ENCODE measurements around the gene TNFSF8. TPM values are rescaled to one million over a fixed set of nuclear protein-coding genes. Genes with fewer than 3 reads are reported as not detected.

TNFSF8 gene
- total RNA-seq, 1 experiment from 2014 or later = not detected

DNA sequence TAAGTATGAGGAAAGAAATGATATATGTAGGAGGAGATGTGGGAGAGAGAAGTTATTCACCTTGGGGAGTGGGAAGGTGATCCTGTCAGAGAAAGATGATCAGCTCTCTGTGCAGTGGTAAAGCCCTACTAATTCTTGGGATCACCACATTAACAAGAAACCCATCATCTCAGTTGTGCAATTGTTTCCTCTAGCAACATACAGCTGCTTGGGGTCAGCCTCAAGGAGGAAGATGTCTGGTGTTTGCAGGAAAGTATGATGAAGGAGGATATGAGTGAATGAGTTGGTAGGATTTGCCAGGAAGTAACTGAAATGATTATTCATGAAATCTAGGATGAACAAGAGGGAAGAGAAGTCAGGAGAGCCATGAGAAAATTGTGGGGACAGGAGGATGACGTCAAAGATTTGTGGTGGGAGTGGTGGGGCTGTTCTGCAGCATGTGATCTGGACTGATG lies 50.1 kb downstream of the TNFSF8 start:
- no peaks in the 10 kb centered on the region for H3K4me1 ChIP-seq (replicated peaks; ENCODE audit: insufficient read depth)
- TF ChIP-seq EZH2 (IDR thresholded peaks at IDR 0.05; ENCODE audit: low read depth) = no peak
- TF ChIP-seq, protein P1, sequence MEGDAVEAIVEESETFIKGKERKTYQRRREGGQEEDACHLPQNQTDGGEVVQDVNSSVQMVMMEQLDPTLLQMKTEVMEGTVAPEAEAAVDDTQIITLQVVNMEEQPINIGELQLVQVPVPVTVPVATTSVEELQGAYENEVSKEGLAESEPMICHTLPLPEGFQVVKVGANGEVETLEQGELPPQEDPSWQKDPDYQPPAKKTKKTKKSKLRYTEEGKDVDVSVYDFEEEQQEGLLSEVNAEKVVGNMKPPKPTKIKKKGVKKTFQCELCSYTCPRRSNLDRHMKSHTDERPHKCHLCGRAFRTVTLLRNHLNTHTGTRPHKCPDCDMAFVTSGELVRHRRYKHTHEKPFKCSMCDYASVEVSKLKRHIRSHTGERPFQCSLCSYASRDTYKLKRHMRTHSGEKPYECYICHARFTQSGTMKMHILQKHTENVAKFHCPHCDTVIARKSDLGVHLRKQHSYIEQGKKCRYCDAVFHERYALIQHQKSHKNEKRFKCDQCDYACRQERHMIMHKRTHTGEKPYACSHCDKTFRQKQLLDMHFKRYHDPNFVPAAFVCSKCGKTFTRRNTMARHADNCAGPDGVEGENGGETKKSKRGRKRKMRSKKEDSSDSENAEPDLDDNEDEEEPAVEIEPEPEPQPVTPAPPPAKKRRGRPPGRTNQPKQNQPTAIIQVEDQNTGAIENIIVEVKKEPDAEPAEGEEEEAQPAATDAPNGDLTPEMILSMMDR (conservative IDR thresholded peaks at IDR 0.05) = no peak
- BruUV-seq (replicated peaks) = no TSS peak
- H3K9me3 ChIP-seq (ENCODE audit: insufficient read depth, low read depth) = peaks cover 16% of the 10 kb centered on the region; the same call in 1 of the 2 replicates
- no peaks in the 10 kb centered on the region for H3K36me3 ChIP-seq (ENCODE audit: low read depth)
- peaks cover 4% of the 10 kb centered on the region; the same call in 1 of the 2 replicates for H3K27me3 ChIP-seq (ENCODE audit: insufficient read depth, low read depth)
- DNase-seq = no peak
- no peak overlapping the region for H3K27ac ChIP-seq
- ChIA-PET CTCF (no interaction called here), POLR2A (ENCODE audit: unreplicated experiment) (no interaction called here)
- no peaks in the 10 kb centered on the region for H3K79me2 ChIP-seq (ENCODE audit: low read depth)
- H4K20me1 ChIP-seq (ENCODE audit: insufficient read depth) = no peaks in the 10 kb centered on the region
- intact Hi-C loops (cut with micrococcal nuclease; ENCODE audit: unreplicated experiment) = no loop called here
- H3K4me2 ChIP-seq = no peak overlapping the region
- H3K9me2 ChIP-seq (ENCODE audit: insufficient read depth) = no peaks in the 10 kb centered on the region
- no peaks in the 10 kb centered on the region for H3F3A ChIP-seq (ENCODE audit: insufficient read depth, low read depth)
- H2AFZ ChIP-seq = no peak overlapping the region
- H3K4me3 ChIP-seq = no peak overlapping the region

DNA sequence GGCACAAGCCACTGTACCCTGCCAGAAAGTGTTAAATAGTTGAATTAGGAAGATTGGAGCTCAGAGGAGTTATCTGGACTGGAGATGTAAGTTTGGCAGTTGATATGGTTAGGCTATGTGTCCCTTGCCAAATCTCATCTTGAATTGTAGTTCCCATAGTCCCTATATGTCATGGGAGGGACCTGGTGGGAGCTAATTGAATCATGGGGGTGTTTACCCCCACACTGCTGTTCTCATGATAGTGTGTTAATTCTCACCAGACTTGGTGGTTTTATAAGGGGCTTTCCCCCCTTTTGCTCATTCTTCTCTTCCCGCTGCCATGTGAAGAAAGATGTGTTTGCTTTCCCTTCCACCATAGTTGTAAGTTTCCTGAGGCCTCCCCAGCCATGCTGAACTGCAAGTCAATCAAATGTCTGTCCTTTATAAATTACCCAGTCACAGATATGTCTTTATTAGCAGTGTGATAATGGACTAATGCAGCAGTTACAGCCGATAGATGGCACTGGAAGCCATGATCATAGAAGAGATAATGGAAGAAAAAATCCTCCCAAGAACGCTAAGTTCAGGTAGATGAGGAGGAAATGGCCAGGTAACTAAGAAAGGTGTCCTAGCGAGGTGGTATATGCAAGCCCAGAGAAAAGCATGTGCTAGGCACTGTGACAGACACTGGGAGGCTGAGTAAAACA lies 51.4 kb downstream of the TNFSF8 start:
- no peak overlapping the region for H3K4me3 ChIP-seq
- no peaks in the 10 kb centered on the region for H3K36me3 ChIP-seq (ENCODE audit: low read depth)
- no peak overlapping the region for H2AFZ ChIP-seq
- no peak for TF ChIP-seq EZH2 (IDR thresholded peaks at IDR 0.05; ENCODE audit: low read depth)
- TF ChIP-seq, protein P1 (conservative IDR thresholded peaks at IDR 0.05) = no peak
- peaks cover 4% of the 10 kb centered on the region; the same call in 1 of the 2 replicates for H3K27me3 ChIP-seq (ENCODE audit: insufficient read depth, low read depth)
- H3K4me2 ChIP-seq = no peak overlapping the region
- H4K20me1 ChIP-seq (ENCODE audit: insufficient read depth) = no peaks in the 10 kb centered on the region
- no peak for DNase-seq
- intact Hi-C loops (cut with micrococcal nuclease; ENCODE audit: unreplicated experiment) = no loop called here
- POLR2A ChIA-PET (ENCODE audit: unreplicated experiment) = no interaction called here
- H3K9me2 ChIP-seq (ENCODE audit: insufficient read depth) = no peaks in the 10 kb centered on the region
- H3K4me1 ChIP-seq (replicated peaks; ENCODE audit: insufficient read depth) = no peaks in the 10 kb centered on the region
- no TSS peak for BruUV-seq (replicated peaks)
- CTCF ChIA-PET = no interaction called here
- no peaks in the 10 kb centered on the region for H3F3A ChIP-seq (ENCODE audit: insufficient read depth, low read depth)
- H3K27ac ChIP-seq = no peak overlapping the region
- peaks cover 14% of the 10 kb centered on the region; the same call in 1 of the 2 replicates for H3K9me3 ChIP-seq (ENCODE audit: insufficient read depth, low read depth)
- H3K79me2 ChIP-seq (ENCODE audit: low read depth) = no peaks in the 10 kb centered on the region

DNA sequence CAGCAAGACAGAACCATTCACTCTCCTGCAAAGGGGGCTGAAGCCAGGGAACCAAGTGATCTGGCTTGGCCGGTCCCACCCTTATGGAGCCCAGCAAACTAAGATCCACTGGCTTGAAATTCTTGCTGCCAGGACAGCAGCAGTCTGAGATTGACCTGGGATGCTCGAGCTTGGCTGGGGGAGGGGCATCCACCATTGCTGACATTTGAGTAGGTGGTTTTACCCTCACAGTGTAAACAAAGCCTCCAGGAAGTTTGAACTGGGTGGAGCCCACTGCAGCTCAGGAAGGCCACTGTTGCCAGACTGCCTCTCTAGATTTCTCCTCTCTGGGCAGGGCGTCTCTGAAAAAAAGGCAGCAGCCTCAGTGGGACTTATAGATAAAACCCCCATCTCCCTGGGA lies 60.5 kb downstream of the TNFSF8 start:
- POLR2A ChIA-PET (ENCODE audit: unreplicated experiment) = no interaction called here

More for the DNA sequence above, 60.5 kb downstream of the TNFSF8 start:
- Histone ChIP-seq H3K79me2 (ENCODE audit: low read depth) (no peaks in the 10 kb centered on the region), H4K20me1 (ENCODE audit: insufficient read depth) (no peaks in the 10 kb centered on the region), H2AFZ (no peak overlapping the region), H3K4me1 (replicated peaks; ENCODE audit: insufficient read depth) (peaks cover 20% of the 10 kb centered on the region), H3K9me2 (ENCODE audit: insufficient read depth) (no peaks in the 10 kb centered on the region), H3K4me3 (no peak overlapping the region), H3K4me2 (peak overlapping the region; percentile 51), H3K9me3 (ENCODE audit: insufficient read depth, low read depth) (peaks cover 3% of the 10 kb centered on the region; the same call in 1 of the 2 replicates), H3K36me3 (ENCODE audit: low read depth) (no peaks in the 10 kb centered on the region), H3K27ac (no peak overlapping the region), H3K27me3 (ENCODE audit: insufficient read depth, low read depth) (no peaks in the 10 kb centered on the region), H3F3A (ENCODE audit: insufficient read depth, low read depth) (no peaks in the 10 kb centered on the region)
- intact Hi-C loops (cut with micrococcal nuclease; ENCODE audit: unreplicated experiment) = no loop called here
- DNase-seq = peak in 1 of 2 experiments; percentile 31
- no TSS peak for BruUV-seq (replicated peaks)
- CTCF ChIA-PET = no interaction called here
- TF ChIP-seq EZH2 (IDR thresholded peaks at IDR 0.05; ENCODE audit: low read depth) = no peak
- TF ChIP-seq, protein P1 (conservative IDR thresholded peaks at IDR 0.05) = no peak

Data from PC-9 (cell line).